NT2/D1 (cell line): Measurements from ENCODE around the gene EFR3B.
"Not testable (repeated sequence)": the region's sequence is repeated elsewhere in the genome, so short reads cannot be mapped to it uniquely, and the experiment has no call there.

Experiments
- DNase-seq: peaks from one replicate; pipeline ENCODE4 v3.0.0-alpha.2; 2011; ENCODE audit warnings: low read depth, low spot score
- H3K27me3 ChIP-seq: 2 replicates; pipeline ENCODE4 v1.6.0; 2011; ENCODE audit warnings: mild to moderate bottlenecking; ENCODE audit not compliant: insufficient read length, insufficient read depth
- H3K36me3 ChIP-seq: 2 replicates; pipeline ENCODE4 v1.6.1; 2011; ENCODE audit warnings: mild to moderate bottlenecking, low read length, mixed read lengths; ENCODE audit not compliant: insufficient read depth, insufficient read length
- H3K4me1 ChIP-seq: 2 replicates; pipeline ENCODE4 v1.5.1; 2011; ENCODE audit not compliant: insufficient read depth, insufficient read length
- H3K4me3 ChIP-seq: 2 replicates; pipeline ENCODE4 v1.5.1; 2011; ENCODE audit warnings: low read depth; ENCODE audit not compliant: insufficient read length
- H3K9ac ChIP-seq: 2 replicates; pipeline ENCODE4 v1.6.0; 2011; ENCODE audit warnings: low read depth; ENCODE audit not compliant: insufficient read length
- H3K9me3 ChIP-seq: 2 replicates; pipeline ENCODE4 v1.5.1; 2011; ENCODE audit warnings: mild to moderate bottlenecking, low read length; ENCODE audit not compliant: insufficient read depth
- SUZ12 ChIP-seq: IDR thresholded peaks from 2 replicates; pipeline ENCODE4 v1.6.1; 2011; ENCODE audit not compliant: insufficient read length, insufficient read depth; ENCODE audit errors: extremely low read depth
- YY1 ChIP-seq: IDR thresholded peaks from 2 replicates; pipeline ENCODE4 v1.6.1; 2011; ENCODE audit not compliant: insufficient read length, insufficient read depth
- ZNF274 ChIP-seq: IDR thresholded peaks from 2 replicates; pipeline ENCODE4 v1.6.1; 2011; ENCODE audit warnings: mild to moderate bottlenecking, low read depth, low read length

The EFR3B gene

DNA sequence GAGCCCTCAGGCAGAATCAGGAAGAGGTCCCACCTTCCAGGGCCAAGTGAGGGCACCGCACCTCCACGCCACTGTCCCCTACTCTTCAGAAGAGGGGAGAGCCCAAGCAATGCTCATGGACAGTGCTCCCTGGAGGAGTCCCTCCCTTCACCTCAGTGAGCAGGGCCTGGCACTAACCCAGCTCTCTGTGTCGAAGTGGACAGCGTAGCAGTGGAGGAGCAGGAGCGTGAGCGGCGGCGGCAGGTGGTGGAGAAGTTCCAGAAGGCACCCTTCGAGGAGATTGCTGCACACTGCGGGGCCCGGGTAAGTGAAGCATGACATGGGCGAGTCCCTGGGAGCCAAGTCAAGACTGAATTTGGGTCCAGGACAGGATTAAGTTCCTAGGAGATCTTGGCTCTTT lies 109.8 kb downstream of the EFR3B start:
- no peak for DNase-seq
- Histone ChIP-seq H3K4me3 (no peak overlapping the region), H3K4me1 (no peaks in the 10 kb centered on the region), H3K9me3 (no peaks in the 10 kb centered on the region), H3K27me3 (no peaks in the 10 kb centered on the region), H3K9ac (no peak overlapping the region), H3K36me3 (peaks cover 6% of the 10 kb centered on the region)
- TF ChIP-seq YY1: no peak
- TF ChIP-seq ZNF274: no peak
- no peak for TF ChIP-seq SUZ12

DNA sequence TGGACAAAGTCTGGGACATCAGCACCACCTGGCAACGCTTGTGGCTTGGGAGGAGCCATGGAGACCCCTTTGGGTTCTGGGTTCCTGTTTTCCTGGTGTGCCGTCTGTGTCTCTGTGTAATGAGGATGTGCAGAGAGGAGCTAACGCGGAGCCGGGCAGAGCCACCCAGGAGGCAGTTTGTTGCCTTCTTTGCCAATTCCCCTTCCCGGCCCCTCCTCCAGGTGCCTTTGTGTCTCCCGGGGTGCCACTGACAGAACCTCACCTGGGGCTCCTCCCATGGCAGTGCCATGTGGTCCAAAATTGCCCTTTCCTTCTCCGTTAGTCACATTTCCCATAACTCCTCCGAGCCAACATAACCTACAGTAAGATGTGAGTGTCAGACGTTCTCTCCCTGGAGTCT lies 113.5 kb downstream of the EFR3B start:
- no peak for TF ChIP-seq ZNF274
- no peak for TF ChIP-seq YY1
- TF ChIP-seq SUZ12: no peak
- H3K9me3 ChIP-seq: no peaks in the 10 kb centered on the region
- no peak overlapping the region for H3K4me3 ChIP-seq
- H3K4me1 ChIP-seq: peaks cover 4% of the 10 kb centered on the region
- H3K27me3 ChIP-seq: no peaks in the 10 kb centered on the region
- H3K36me3 ChIP-seq: peaks cover 3% of the 10 kb centered on the region
- no peak overlapping the region for H3K9ac ChIP-seq
- DNase-seq: no peak

DNA sequence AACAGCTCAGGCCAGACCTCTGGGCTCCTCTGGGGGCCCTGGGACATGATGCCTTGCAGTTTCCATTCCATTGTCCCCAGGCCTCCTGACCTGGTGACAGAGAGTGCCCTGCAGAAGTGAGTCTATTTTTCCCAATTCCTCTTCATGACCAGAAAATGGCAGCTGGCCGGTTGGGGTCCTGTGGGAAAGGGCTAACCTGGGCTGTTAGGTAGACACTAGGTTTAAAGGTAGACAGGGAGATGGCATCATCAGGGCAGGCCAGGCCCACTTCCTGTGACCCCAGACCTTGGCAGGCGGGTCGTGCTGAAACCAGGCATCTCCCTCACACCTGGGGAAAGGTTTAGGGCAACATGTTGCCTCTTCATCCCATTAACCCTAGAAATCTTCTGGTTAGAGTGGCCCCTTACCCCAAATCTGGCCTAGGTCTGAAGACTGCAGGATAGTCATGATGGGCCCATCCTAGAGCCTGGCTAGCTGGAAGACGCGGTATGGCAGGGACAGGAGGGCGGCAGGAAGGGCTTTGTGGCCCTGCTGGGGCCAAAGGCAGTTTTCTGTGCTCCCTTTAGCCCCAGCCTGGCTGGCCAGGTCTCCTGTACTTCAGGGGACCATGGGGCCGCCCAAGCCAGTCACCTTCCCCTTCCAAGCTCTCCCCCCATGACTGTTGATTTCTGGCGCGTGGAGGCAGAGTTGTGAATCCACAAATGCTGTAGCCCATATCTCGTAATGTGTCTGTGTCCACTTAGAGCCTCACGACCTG lies 116.4 kb downstream of the EFR3B start:
- H3K9ac ChIP-seq: no peak overlapping the region
- peaks cover 3% of the 10 kb centered on the region for H3K36me3 ChIP-seq
- TF ChIP-seq ZNF274: no peak
- TF ChIP-seq SUZ12: no peak
- no peak for TF ChIP-seq YY1
- no peak overlapping the region for H3K4me3 ChIP-seq
- peaks cover 4% of the 10 kb centered on the region for H3K4me1 ChIP-seq
- no peaks in the 10 kb centered on the region for H3K27me3 ChIP-seq
- H3K9me3 ChIP-seq: no peaks in the 10 kb centered on the region
- DNase-seq: no peak

DNA sequence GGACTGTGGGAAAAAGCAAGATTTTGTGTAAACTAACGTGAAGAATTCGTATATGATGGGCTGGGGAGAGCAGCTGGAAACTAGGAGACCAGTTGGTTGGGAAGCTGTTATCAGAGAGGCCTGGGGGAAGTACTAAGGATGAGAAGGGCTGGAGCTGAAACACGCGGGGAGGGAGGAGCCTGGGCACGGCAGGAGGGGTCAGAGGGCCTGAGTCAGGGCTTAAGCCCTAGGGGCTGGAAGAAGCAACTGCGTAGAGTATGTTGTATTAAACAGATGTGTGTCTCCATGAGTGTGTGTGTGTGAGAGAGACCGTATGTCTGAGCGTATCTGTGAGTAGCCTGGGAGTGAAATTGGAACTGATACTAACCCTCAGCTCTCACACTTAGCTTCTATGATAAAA lies 118.1 kb downstream of the EFR3B start:
- peak; percentile 57 for DNase-seq
- Histone ChIP-seq H3K36me3 (no peaks in the 10 kb centered on the region), H3K9me3 (no peaks in the 10 kb centered on the region), H3K4me1 (peaks cover 4% of the 10 kb centered on the region), H3K9ac (no peak overlapping the region), H3K4me3 (no peak overlapping the region), H3K27me3 (peaks cover 6% of the 10 kb centered on the region)
- TF ChIP-seq YY1 (no peak), SUZ12 (no peak), ZNF274 (no peak)

DNA sequence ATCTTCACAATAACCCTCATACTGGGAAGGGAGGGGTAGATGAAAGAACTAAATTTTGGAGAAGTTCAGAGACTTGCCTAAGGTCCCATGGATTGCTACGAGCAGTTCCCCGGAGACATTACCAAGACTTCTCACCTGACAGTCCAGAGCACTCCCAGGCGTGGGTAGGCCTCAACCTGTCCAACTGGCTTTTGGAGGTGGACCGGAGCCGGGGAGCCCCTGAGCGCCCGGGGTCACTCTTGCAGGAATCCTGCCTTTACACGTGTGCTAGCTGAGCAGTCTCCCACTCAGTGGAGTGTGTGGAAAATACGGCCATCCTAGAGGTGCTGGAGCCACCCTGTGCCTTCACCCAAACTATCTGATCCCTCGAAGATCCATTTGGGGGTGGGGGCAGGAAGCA lies 118.5 kb downstream of the EFR3B start:
- H3K9me3 ChIP-seq: no peaks in the 10 kb centered on the region
- peaks cover 4% of the 10 kb centered on the region for H3K4me1 ChIP-seq
- no peak overlapping the region for H3K4me3 ChIP-seq
- H3K9ac ChIP-seq: no peak overlapping the region
- peaks cover 7% of the 10 kb centered on the region for H3K27me3 ChIP-seq
- H3K36me3 ChIP-seq: no peaks in the 10 kb centered on the region
- no peak for DNase-seq
- TF ChIP-seq YY1: no peak
- no peak for TF ChIP-seq ZNF274
- no peak for TF ChIP-seq SUZ12

DNA sequence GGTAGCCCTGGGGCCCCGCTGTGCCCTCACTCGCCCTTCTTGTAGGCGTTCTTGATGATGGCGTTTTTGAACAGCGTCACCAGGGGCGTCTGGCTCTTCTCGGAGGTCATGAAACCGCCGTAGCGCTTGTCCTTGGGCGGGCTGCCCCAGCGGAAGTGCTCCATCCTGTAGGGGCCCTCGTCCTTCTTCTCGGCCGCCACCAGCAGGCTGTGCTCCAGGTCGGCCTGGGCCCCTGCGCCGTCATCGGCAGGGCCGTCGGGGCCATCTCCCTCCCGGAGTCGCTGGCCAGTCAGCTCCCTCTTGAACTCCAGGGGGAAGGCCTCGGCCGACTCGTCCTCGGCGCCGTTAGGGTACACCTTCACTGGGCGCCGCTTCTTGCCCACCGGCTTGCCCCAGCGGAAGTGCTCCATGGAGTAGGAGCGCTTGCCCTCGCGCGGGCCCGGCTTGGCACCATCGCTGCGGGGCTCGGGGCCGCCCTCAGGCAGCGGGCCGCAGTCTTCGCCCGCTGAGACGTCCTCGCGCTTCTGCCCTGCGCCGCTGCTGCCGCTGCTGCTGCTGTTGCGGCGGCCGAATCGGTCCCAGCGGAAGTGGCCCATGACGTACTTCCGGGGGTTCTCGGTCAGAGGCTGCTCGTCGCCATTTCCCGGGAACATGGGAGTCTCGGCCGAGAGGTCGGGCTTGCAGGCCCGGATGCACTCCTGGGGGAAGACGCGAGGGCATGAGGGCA lies 119.3 kb downstream of the EFR3B start:
- Histone ChIP-seq H3K9ac (no peak overlapping the region), H3K9me3 (no peaks in the 10 kb centered on the region), H3K4me1 (peaks cover 4% of the 10 kb centered on the region), H3K4me3 (no peak overlapping the region), H3K36me3 (no peaks in the 10 kb centered on the region), H3K27me3 (peaks cover 11% of the 10 kb centered on the region)
- TF ChIP-seq ZNF274: no peak
- TF ChIP-seq YY1: no peak
- no peak for TF ChIP-seq SUZ12
- DNase-seq: no peak

DNA sequence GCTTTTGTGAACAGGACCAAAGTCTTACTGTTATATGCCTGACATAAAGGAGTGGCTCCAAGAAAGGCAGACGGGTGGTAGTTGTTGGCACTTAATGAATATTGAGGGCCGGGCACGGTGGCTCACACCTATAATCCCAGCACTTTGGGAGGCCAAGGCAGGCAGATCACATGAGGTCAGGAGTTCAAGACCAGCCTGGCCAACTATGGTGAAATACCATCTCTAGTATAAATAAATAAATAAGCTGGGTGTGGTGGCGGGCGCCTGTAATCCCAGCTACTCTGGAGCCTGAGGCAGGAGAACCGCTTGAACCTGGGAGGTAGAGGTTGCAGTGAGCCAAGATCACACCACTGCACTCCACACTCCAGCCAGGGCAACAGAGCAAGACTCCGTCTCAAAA lies 120.2 kb downstream of the EFR3B start:
- not testable (repeated sequence) for DNase-seq, H3K9me3 ChIP-seq, H3K4me1 ChIP-seq, H3K9ac ChIP-seq, H3K4me3 ChIP-seq, H3K36me3 ChIP-seq
- H3K27me3 ChIP-seq: peaks cover 19% of the 10 kb centered on the region
